ENCODE measurements around the gene KIF2C.

GRCh38 chr1:44693159-44693558 lies 46.5 kb upstream of the KIF2C start:
- TF ChIP-seq, protein P1, sequence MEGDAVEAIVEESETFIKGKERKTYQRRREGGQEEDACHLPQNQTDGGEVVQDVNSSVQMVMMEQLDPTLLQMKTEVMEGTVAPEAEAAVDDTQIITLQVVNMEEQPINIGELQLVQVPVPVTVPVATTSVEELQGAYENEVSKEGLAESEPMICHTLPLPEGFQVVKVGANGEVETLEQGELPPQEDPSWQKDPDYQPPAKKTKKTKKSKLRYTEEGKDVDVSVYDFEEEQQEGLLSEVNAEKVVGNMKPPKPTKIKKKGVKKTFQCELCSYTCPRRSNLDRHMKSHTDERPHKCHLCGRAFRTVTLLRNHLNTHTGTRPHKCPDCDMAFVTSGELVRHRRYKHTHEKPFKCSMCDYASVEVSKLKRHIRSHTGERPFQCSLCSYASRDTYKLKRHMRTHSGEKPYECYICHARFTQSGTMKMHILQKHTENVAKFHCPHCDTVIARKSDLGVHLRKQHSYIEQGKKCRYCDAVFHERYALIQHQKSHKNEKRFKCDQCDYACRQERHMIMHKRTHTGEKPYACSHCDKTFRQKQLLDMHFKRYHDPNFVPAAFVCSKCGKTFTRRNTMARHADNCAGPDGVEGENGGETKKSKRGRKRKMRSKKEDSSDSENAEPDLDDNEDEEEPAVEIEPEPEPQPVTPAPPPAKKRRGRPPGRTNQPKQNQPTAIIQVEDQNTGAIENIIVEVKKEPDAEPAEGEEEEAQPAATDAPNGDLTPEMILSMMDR (IDR thresholded peaks at IDR 0.05; ENCODE audit: low read length) = no peak
- no peak for TF ChIP-seq EZH2 (IDR thresholded peaks at IDR 0.05; ENCODE audit: borderline replicate concordance, low read length)
